NCI-H2029 treated with DMSO at 0.1 percent for 48 hours (cell line): ENCODE results near the gene ACTR5.
"Not testable (repeated sequence)": the region's sequence is repeated elsewhere in the genome, so short reads cannot be mapped to it uniquely, and the experiment has no call there.

ENCODE experiments used
- DNase-seq: peaks from one replicate; lab custom pipeline; 2025; lab: John Stamatoyannopoulos, UW

Gene ACTR5

GRCh38 chr20:38805958-38806854 lies 57.9 kb downstream of the ACTR5 start:
- DNase-seq: no peak

GRCh38 chr20:38806855-38807655 lies 58.8 kb downstream of the ACTR5 start:
- DNase-seq: no peak

DNA sequence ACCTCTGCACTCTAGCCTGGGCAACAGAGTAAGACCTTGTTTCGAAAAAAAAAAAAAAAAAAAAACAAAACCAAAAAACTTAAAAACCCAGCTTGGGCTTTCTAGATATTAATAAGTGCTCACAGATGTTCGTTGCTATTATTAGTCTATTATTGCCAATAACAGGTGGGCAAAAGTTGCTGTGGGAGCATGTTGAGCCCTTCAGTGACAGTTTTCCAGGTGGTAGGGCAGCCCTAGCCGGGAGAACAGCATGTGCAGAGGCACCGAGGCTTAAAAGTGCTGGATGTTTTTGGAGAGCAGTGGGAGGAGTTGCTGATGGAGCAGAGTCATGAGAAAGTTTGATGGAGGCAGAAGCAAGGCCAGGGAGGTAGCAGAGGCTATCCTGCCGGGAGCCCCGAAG lies 61.7 kb downstream of the ACTR5 start:
- DNase-seq: no peak

DNA sequence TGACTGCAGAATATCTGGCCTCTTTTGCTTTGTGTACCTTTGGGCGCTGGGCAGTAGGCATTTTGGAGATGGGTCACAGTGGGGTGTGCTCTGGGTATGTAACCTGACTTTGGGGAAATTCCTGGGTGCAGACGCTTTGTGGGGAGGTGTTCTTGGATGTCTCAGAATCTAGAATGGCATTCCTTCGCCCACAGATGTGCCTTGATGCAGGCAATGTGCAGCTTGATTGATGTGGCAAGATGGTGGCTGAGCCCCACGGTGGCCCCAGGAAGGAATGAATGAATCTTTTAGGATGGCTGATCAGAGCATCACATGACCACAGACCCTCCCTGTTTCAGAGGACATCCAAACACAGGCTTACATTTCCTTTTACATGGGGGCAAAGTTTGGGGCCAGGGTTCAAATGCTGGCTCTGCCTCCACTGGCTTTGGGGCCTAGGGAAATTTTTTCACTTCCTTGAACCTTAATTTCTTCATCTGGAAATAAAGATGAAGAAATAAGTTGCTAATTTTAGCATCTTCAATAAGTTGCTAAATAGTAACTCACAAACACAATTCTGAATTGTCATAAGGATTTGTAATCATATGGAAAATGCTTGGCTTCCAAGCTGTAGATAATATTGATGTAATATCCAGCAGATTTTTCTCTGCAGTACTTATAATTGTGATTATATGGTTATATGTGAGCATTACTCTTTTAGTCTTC lies 62.8 kb downstream of the ACTR5 start:
- no peak for DNase-seq

- no peak for DNase-seq
Observed at GRCh38 chr20:38811769-38812168, 63.5 kb downstream of the ACTR5 start.

DNA sequence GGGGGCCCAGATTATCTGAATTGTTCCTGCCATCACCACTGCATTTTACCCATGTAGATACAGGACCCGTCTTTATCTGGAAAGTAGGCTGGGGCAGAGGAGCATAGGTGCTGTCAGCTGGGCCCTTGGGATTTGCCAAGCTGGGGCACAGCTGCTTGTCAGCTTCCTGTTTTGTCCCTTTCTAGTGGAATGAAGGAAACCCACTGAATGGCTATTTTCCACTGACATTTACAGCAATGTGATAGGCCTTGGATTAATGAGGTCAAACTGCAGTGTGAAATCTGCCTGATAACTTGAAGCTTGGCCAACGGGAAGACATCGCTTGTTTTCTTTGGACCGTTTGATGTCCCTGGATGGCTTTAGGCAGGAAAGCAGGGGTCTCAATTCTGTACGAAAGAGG lies 63.9 kb downstream of the ACTR5 start:
- no peak for DNase-seq

- DNase-seq: no peak
Observed at GRCh38 chr20:38812709-38813573, 64.7 kb downstream of the ACTR5 start.

- DNase-seq: not testable (repeated sequence)
Observed at GRCh38 chr20:38813574-38813962, 65.3 kb downstream of the ACTR5 start.

DNA sequence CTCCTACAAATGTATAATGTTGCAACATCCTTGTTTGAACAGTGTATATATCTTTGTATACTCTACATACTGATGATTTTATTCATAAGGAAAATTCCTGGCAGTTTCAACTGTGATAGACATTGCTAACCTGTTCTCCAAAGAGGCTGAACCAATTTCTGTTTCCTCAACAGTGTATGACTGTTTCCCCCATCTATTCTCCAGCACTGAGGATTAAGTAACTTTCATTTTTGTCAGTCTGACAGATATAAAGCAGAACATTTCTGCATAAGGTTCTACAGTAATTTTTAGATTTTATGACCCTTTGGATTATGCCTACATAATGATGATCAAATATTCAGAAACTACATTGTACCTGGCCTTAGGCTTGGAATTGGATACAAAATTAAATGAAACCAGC lies 67.2 kb downstream of the ACTR5 start:
- no peak for DNase-seq

DNA sequence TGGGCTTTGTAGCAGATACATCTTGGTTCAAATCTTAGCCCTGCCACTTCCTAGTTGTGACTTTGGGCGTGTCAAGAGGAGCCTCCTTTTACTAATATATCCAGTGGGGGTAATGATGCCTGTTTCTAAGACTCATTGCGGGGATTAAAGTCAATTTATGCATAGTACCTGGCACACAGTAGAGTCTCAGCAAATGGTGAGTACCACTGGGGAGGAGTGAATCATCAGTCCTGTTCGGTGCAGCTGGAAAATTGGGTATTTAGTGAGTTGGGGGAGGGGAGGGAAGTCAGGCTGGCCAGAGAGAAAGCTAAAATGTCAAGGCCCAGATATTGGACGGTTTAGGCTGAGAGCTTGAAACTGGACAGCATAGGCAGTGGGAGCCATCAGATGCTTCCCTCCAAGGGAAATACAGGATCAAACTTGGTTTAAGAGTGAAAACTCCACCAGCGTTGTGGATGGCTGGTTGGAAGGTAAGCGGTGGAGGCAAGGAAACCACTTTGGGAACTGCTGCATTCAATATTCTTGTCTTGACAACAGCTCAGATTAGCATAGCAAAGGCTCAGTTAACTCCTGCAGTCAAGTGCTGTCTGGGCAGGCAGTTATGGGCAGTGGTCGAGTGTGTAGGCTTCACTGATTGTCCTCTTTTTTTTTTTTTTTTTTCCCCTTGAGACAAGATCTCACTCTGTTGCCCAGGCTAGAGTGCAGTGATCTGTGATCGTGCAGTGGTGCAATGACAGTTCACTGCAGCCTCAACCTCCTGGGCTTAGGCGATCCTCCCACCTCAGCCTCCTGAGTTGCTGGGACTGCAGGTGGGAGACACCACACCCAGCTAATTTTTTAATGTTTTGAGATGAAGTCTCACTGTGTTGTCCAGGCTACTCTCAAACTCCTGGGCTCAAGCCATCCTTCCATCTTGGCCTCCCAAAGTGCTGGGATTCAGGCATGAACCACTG lies 70.1 kb downstream of the ACTR5 start:
- no peak for DNase-seq
